ENCODE data around the gene MRPS18A.

The MRPS18A gene

GRCh38 chr6:43687437-43688347 lies at the start of gene MRPS18A:
Gene MRPS18A, minus strand, starts transcription at chr6:43687791. Its CDS starts 12 bp downstream, at chr6:43687779.
- H3K9ac ChIP-seq (ENCODE audit: insufficient read length) = peak within 1 kb of the TSS; percentile 80
- TF ChIP-seq EZH2 (IDR thresholded peaks at IDR 0.05) = no peak
- peak; percentile 92 for TF ChIP-seq POLR2AphosphoS5 (IDR thresholded peaks at IDR 0.05; ENCODE audit: borderline replicate concordance, low read depth, low read length)
- no peak for DNase-seq (ENCODE audit: low read depth, low spot score)
- no peaks in the 10 kb centered on the region for H3K9me3 ChIP-seq (ENCODE audit: low read depth, low read length)
- peak within 1 kb of the TSS; percentile 81 for H3K4me3 ChIP-seq
- peaks cover 2% of the 10 kb centered on the region for H3K36me3 ChIP-seq (ENCODE audit: insufficient read depth, low read length)
- H3K27ac ChIP-seq = no peak within 1 kb of the TSS

- no peaks in the 10 kb centered on the region for H3K9me3 ChIP-seq (ENCODE audit: low read depth, low read length)
- no peaks in the 10 kb centered on the region for H3K36me3 ChIP-seq (ENCODE audit: insufficient read depth, low read length)
- no peak overlapping the region for H3K9ac ChIP-seq (ENCODE audit: insufficient read length)
- no peak for DNase-seq (ENCODE audit: low read depth, low spot score)
- TF ChIP-seq EZH2 (IDR thresholded peaks at IDR 0.05) = no peak
- TF ChIP-seq FOXP2 (optimal IDR thresholded peaks at IDR 0.05; ENCODE audit: control extremely low read depth, extremely low read length, insufficient read depth) = no peak
- TF ChIP-seq POLR2AphosphoS5 (IDR thresholded peaks at IDR 0.05; ENCODE audit: borderline replicate concordance, low read depth, low read length) = no peak
- H3K4me3 ChIP-seq = no peak overlapping the region
- H3K27ac ChIP-seq = no peak overlapping the region
Observed at GRCh38 chr6:43736844-43737243, 49.3 kb upstream of the MRPS18A start.

GRCh38 chr6:43736211-43736786 lies 48.7 kb upstream of the MRPS18A start:
- Histone ChIP-seq H3K9me3 (ENCODE audit: low read depth, low read length) (no peaks in the 10 kb centered on the region), H3K27ac (no peak overlapping the region)
- TF ChIP-seq FOXP2 (optimal IDR thresholded peaks at IDR 0.05; ENCODE audit: control extremely low read depth, extremely low read length, insufficient read depth) (no peak), EZH2 (IDR thresholded peaks at IDR 0.05) (no peak), POLR2AphosphoS5 (IDR thresholded peaks at IDR 0.05; ENCODE audit: borderline replicate concordance, low read depth, low read length) (no peak)

GRCh38 chr6:43735642-43736199 lies 48.1 kb upstream of the MRPS18A start:
- TF ChIP-seq FOXP2 (optimal IDR thresholded peaks at IDR 0.05; ENCODE audit: control extremely low read depth, extremely low read length, insufficient read depth) (no peak), POLR2AphosphoS5 (IDR thresholded peaks at IDR 0.05; ENCODE audit: borderline replicate concordance, low read depth, low read length) (no peak), EZH2 (IDR thresholded peaks at IDR 0.05) (no peak)
- no peak overlapping the region for H3K9ac ChIP-seq (ENCODE audit: insufficient read length)
- no peak overlapping the region for H3K4me3 ChIP-seq
- DNase-seq (ENCODE audit: low read depth, low spot score) = no peak
- no peaks in the 10 kb centered on the region; the same call in 1 of the 2 replicates for H3K9me3 ChIP-seq (ENCODE audit: low read depth, low read length)
- no peaks in the 10 kb centered on the region for H3K36me3 ChIP-seq (ENCODE audit: insufficient read depth, low read length)
- H3K27ac ChIP-seq = no peak overlapping the region

More at GRCh38 chr6:43736211-43736786, 48.7 kb upstream of the MRPS18A start:
- Histone ChIP-seq H3K9ac (ENCODE audit: insufficient read length) (no peak overlapping the region), H3K4me3 (no peak overlapping the region), H3K36me3 (ENCODE audit: insufficient read depth, low read length) (no peaks in the 10 kb centered on the region)
- no peak for DNase-seq (ENCODE audit: low read depth, low spot score)

GRCh38 chr6:43734294-43734665 lies 46.7 kb upstream of the MRPS18A start:
- Histone ChIP-seq H3K27ac (no peak overlapping the region), H3K4me3 (no peak overlapping the region), H3K36me3 (ENCODE audit: insufficient read depth, low read length) (no peaks in the 10 kb centered on the region), H3K9me3 (ENCODE audit: low read depth, low read length) (no peaks in the 10 kb centered on the region; the same call in 1 of the 2 replicates), H3K9ac (ENCODE audit: insufficient read length) (no peak overlapping the region)
- TF ChIP-seq EZH2 (IDR thresholded peaks at IDR 0.05) = no peak
- TF ChIP-seq FOXP2 (optimal IDR thresholded peaks at IDR 0.05; ENCODE audit: control extremely low read depth, extremely low read length, insufficient read depth) = no peak
- no peak for TF ChIP-seq POLR2AphosphoS5 (IDR thresholded peaks at IDR 0.05; ENCODE audit: borderline replicate concordance, low read depth, low read length)
- DNase-seq (ENCODE audit: low read depth, low spot score) = no peak

GRCh38 chr6:43733471-43734293 lies 46.1 kb upstream of the MRPS18A start:
- Histone ChIP-seq H3K9me3 (ENCODE audit: low read depth, low read length) (no peaks in the 10 kb centered on the region; the same call in 1 of the 2 replicates), H3K27ac (no peak overlapping the region), H3K36me3 (ENCODE audit: insufficient read depth, low read length) (no peaks in the 10 kb centered on the region), H3K4me3 (no peak overlapping the region), H3K9ac (ENCODE audit: insufficient read length) (no peak overlapping the region)
- TF ChIP-seq POLR2AphosphoS5 (IDR thresholded peaks at IDR 0.05; ENCODE audit: borderline replicate concordance, low read depth, low read length) (no peak), EZH2 (IDR thresholded peaks at IDR 0.05) (no peak), FOXP2 (optimal IDR thresholded peaks at IDR 0.05; ENCODE audit: control extremely low read depth, extremely low read length, insufficient read depth) (no peak)
- DNase-seq (ENCODE audit: low read depth, low spot score) = no peak

GRCh38 chr6:43730634-43731033 lies 43.0 kb upstream of the MRPS18A start:
- Histone ChIP-seq H3K9ac (ENCODE audit: insufficient read length) (no peak overlapping the region), H3K4me3 (no peak overlapping the region), H3K9me3 (ENCODE audit: low read depth, low read length) (no peaks in the 10 kb centered on the region; the same call in 1 of the 2 replicates), H3K36me3 (ENCODE audit: insufficient read depth, low read length) (no peaks in the 10 kb centered on the region), H3K27ac (no peak overlapping the region)
- no peak for DNase-seq (ENCODE audit: low read depth, low spot score)
- TF ChIP-seq EZH2 (IDR thresholded peaks at IDR 0.05) = no peak
- no peak for TF ChIP-seq POLR2AphosphoS5 (IDR thresholded peaks at IDR 0.05; ENCODE audit: borderline replicate concordance, low read depth, low read length)
- no peak for TF ChIP-seq FOXP2 (optimal IDR thresholded peaks at IDR 0.05; ENCODE audit: control extremely low read depth, extremely low read length, insufficient read depth)

Measured in SK-N-MC (cell line).